D721Med (cell line): ENCODE measurements around the gene NTRK2.

Experiments
- DNase-seq: peaks from one replicate; pipeline ENCODE4 v3.0.0; 2011; ENCODE audit warnings: low spot score; ENCODE audit not compliant: insufficient read length
- FAIRE-seq: peaks from 2 replicates; lab custom pipeline; 2011; peaks lifted over from hg19 to GRCh38; lab: Jason Lieb, UNC
- CTCF ChIP-seq: IDR thresholded peaks from 2 replicates; pipeline ENCODE4 v1.5.1; 2012; ENCODE audit warnings: mild to moderate bottlenecking, control low read depth; ENCODE audit not compliant: insufficient read depth; ENCODE audit errors: missing control alignments

Gene NTRK2

GRCh38 chr9:84996029-84996428, 326.5 kb downstream of the NTRK2 start:
- TF ChIP-seq CTCF: no peak
- DNase-seq (no peak), FAIRE-seq (no peak)

GRCh38 chr9:84996716-84997115, 327.2 kb downstream of the NTRK2 start:
- DNase-seq (no peak), FAIRE-seq (no peak)
- TF ChIP-seq CTCF: no peak

GRCh38 chr9:84997472-84997871, 327.9 kb downstream of the NTRK2 start:
- no peak for FAIRE-seq

GRCh38 chr9:84998639-84999038, 329.1 kb downstream of the NTRK2 start:
- no peak for DNase-seq
- FAIRE-seq: no peak
- no peak for TF ChIP-seq CTCF

More at GRCh38 chr9:84997472-84997871, 327.9 kb downstream of the NTRK2 start:
- no peak for TF ChIP-seq CTCF
- DNase-seq: no peak

- no peak for DNase-seq
- TF ChIP-seq CTCF: no peak
- no peak for FAIRE-seq
Observed at GRCh38 chr9:84999788-85000187, 330.3 kb downstream of the NTRK2 start.

GRCh38 chr9:85001925-85002324, 332.4 kb downstream of the NTRK2 start:
- DNase-seq (no peak), FAIRE-seq (no peak)

More at GRCh38 chr9:85001925-85002324, 332.4 kb downstream of the NTRK2 start:
- TF ChIP-seq CTCF: no peak
